Neuronal stem cell (in vitro differentiated cells): ENCODE measurements around the gene TMEM39B.
A peak's percentile ranks its signal among the peaks of the same experiment; 100 is the strongest.

ENCODE experiments used
- DNase-seq: peaks from one replicate; pipeline ENCODE4 v3.0.0-alpha.2; 2013; ENCODE audit warnings: low spot score
- H2AFZ ChIP-seq: one replicate; pipeline ENCODE4 v1.6.1; 2013; ENCODE audit warnings: mild to moderate bottlenecking, low read length, inconsistent platforms
- H2AK5ac ChIP-seq: 2 replicates; pipeline ENCODE4 v1.6.1; 2013; ENCODE audit warnings: low read depth, mild to moderate bottlenecking, inconsistent platforms, low read length, moderate library complexity, mixed read lengths
- H2BK120ac ChIP-seq: 2 replicates; pipeline ENCODE4 v1.6.1; 2013; ENCODE audit warnings: low read depth, mild to moderate bottlenecking, inconsistent platforms, low read length, moderate library complexity, mixed read lengths
- H2BK12ac ChIP-seq: one replicate; pipeline ENCODE4 v1.6.1; 2013; ENCODE audit warnings: low read length, inconsistent platforms
- H2BK15ac ChIP-seq: 2 replicates; pipeline ENCODE4 v1.6.1; 2013; ENCODE audit warnings: mild to moderate bottlenecking, low read length, inconsistent platforms, mixed read lengths
- H2BK5ac ChIP-seq: one replicate; pipeline ENCODE4 v1.6.1; 2013; ENCODE audit warnings: inconsistent platforms, mild to moderate bottlenecking, low read length, moderate library complexity
- H3K14ac ChIP-seq: one replicate; pipeline ENCODE4 v1.6.1; 2013; ENCODE audit warnings: low read length, inconsistent platforms
- H3K18ac ChIP-seq: 2 replicates; pipeline ENCODE4 v1.6.1; 2013; ENCODE audit warnings: low read length, inconsistent platforms
- H3K23ac ChIP-seq: 2 replicates; pipeline ENCODE4 v1.6.1; 2013; ENCODE audit warnings: low read depth, mild to moderate bottlenecking, mixed read lengths, low read length, inconsistent platforms; ENCODE audit not compliant: poor library complexity
- H3K27ac ChIP-seq: replicated peaks from 3 replicates; pipeline ENCODE4 v1.5.1; 2013; ENCODE audit warnings: low read length, inconsistent platforms
- H3K27me3 ChIP-seq, 3 experiments: 2 replicates each; pipeline ENCODE4 v1.6.1; 2013; ENCODE audit warnings: low read length in 3 of 3, mild to moderate bottlenecking in 2 of 3, inconsistent platforms in 1 of 3, low read depth in 1 of 3, mixed read lengths in 1 of 3, moderate library complexity in 1 of 3; ENCODE audit not compliant: control insufficient read depth in 3 of 3, insufficient read depth in 3 of 3
- H3K36me3 ChIP-seq, 2 donors: replicated peaks in 1 of 2; 2 replicates each; pipeline ENCODE4 v1.6.1; 2013; ENCODE audit warnings: low read length in 2 of 2; ENCODE audit not compliant: control insufficient read depth in 2 of 2, insufficient read depth in 2 of 2
- H3K4ac ChIP-seq: 2 replicates; pipeline ENCODE4 v1.6.1; 2013; ENCODE audit warnings: inconsistent platforms, mild to moderate bottlenecking, low read length, moderate library complexity
- H3K4me1 ChIP-seq, 2 donors: 1 replicate in 1 of 2; 2 replicates in 1 of 2; pipeline ENCODE4 v1.6.1; 2013; ENCODE audit warnings: low read length in 2 of 2, low read depth in 1 of 2; ENCODE audit not compliant: control insufficient read depth in 2 of 2, insufficient read depth in 1 of 2
- H3K4me2 ChIP-seq: one replicate; pipeline ENCODE4 v1.6.1; 2013; ENCODE audit warnings: mild to moderate bottlenecking, low read length, inconsistent platforms; ENCODE audit not compliant: insufficient read depth, poor library complexity, severe bottlenecking
- H3K4me3 ChIP-seq, 2 donors: 2 replicates each; pipeline ENCODE4 v1.5.1; 2013; ENCODE audit warnings: low read length in 2 of 2, mild to moderate bottlenecking in 2 of 2, inconsistent platforms in 1 of 2, moderate library complexity in 1 of 2
- H3K79me1 ChIP-seq: one replicate; pipeline ENCODE4 v1.6.1; 2013; ENCODE audit warnings: low read depth, mild to moderate bottlenecking, inconsistent platforms, low read length, moderate library complexity
- H3K9ac ChIP-seq: one replicate; pipeline ENCODE4 v1.6.1; 2013; ENCODE audit warnings: mild to moderate bottlenecking, low read depth, low read length, inconsistent platforms; ENCODE audit not compliant: poor library complexity
- H3K9me3 ChIP-seq, 2 donors: replicated peaks in 1 of 2; 2 replicates each; pipeline versions ENCODE3 to v1.6.1; 2013; ENCODE audit warnings: low read length in 2 of 2, mild to moderate bottlenecking in 2 of 2, inconsistent platforms in 1 of 2, low read depth in 1 of 2, mixed read lengths in 1 of 2, moderate library complexity in 1 of 2; ENCODE audit not compliant: control insufficient read depth in 2 of 2, insufficient read depth in 1 of 2
- H4K8ac ChIP-seq: one replicate; pipeline ENCODE4 v1.6.1; 2013; ENCODE audit warnings: low read depth, mild to moderate bottlenecking, inconsistent platforms, low read length, moderate library complexity
- H4K91ac ChIP-seq: one replicate; pipeline ENCODE4 v1.6.1; 2013; ENCODE audit warnings: low read length, low read depth, mild to moderate bottlenecking, inconsistent platforms; ENCODE audit not compliant: poor library complexity
- WGBS, 2 donors: extraction: QIAGEN DNeasy Blood & Tissue Kit; methylation state at CpG; one replicate each; pipeline ENCODE4 v1.1.7; 2013; ENCODE audit warnings: missing lambda C conversion rate in 2 of 2, mixed read lengths in 1 of 2; ENCODE audit not compliant: insufficient read length in 2 of 2, insufficient replicate concordance in 1 of 2; ENCODE audit errors: extremely low coverage in 2 of 2; 5-methylcytosine and 5-hydroxymethylcytosine counted together

TMEM39B gene

DNA sequence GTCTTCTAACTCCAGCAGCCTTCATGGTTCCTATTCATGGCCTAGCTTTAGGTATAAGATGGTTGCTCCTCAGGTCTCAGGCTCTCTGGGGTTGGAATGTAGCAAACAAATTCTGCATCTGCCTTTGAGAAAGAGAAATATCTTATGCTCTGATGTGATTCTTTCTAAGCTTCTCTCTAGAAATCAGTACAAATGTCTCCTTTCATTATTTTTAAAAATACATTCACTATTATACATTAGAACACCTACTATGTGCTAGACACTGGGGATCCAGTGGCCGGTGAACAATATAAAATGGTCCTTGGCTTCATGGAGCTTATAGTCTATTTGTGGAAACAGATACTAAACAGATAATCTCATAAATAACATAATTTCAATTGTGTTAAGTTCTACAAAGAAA, 16.1 kb upstream of the TMEM39B start:
- no peak overlapping the region for H2BK12ac ChIP-seq
- H4K91ac ChIP-seq, result no peak overlapping the region
- H2BK120ac ChIP-seq, result no peak overlapping the region
- no peak overlapping the region for H4K8ac ChIP-seq
- H2AFZ ChIP-seq, result no peak overlapping the region
- H3K4me2 ChIP-seq, result no peak overlapping the region
- DNase-seq, result no peak
- H3K4ac ChIP-seq, result no peak overlapping the region
- H3K4me1 ChIP-seq, result no peaks in the 10 kb centered on the region
- H3K23ac ChIP-seq, result no peak overlapping the region
- H3K9ac ChIP-seq, result no peak overlapping the region
- no peak overlapping the region for H2BK15ac ChIP-seq
- no peaks in the 10 kb centered on the region for H3K9me3 ChIP-seq
- no CpG with 5 or more reads among the region's 1 CpG for WGBS, 2 donors
- H3K4me3 ChIP-seq, result no peak overlapping the region
- no peak overlapping the region for H2BK5ac ChIP-seq
- no peak overlapping the region for H3K27ac ChIP-seq
- no peak overlapping the region for H3K14ac ChIP-seq
- no peak overlapping the region for H3K18ac ChIP-seq
- no peaks in the 10 kb centered on the region for H3K27me3 ChIP-seq
- no peak overlapping the region for H2AK5ac ChIP-seq
- no peaks in the 10 kb centered on the region for H3K79me1 ChIP-seq
- H3K36me3 ChIP-seq, result peaks cover 52 to 96% of the 10 kb centered on the region in 2 donors

- no peaks in the 10 kb centered on the region for H3K79me1 ChIP-seq
- H2BK12ac ChIP-seq, result no peak overlapping the region
- H2BK120ac ChIP-seq, result no peak overlapping the region
- H3K27ac ChIP-seq, result no peak overlapping the region
- no peak overlapping the region for H4K8ac ChIP-seq
- peaks cover 34 to 82% of the 10 kb centered on the region in 2 donors for H3K36me3 ChIP-seq
- no peak overlapping the region for H4K91ac ChIP-seq
- no peak overlapping the region for H2BK15ac ChIP-seq
- H3K27me3 ChIP-seq, result no peaks in the 10 kb centered on the region
- H3K9ac ChIP-seq, result no peak overlapping the region
- H2AK5ac ChIP-seq, result no peak overlapping the region
- no peak for DNase-seq
- no peak overlapping the region for H3K4ac ChIP-seq
- no peak overlapping the region for H3K23ac ChIP-seq
- no peak overlapping the region for H3K4me3 ChIP-seq
- peaks cover 9 to 12% of the 10 kb centered on the region in 2 donors for H3K4me1 ChIP-seq
- no peak overlapping the region for H3K18ac ChIP-seq
- no peaks in the 10 kb centered on the region for H3K9me3 ChIP-seq
- H3K4me2 ChIP-seq, result no peak overlapping the region
- H2AFZ ChIP-seq, result no peak overlapping the region
- H3K14ac ChIP-seq, result no peak overlapping the region
- H2BK5ac ChIP-seq, result no peak overlapping the region
Measured at GRCh38 chr1:32060914-32061313, 11.8 kb upstream of the TMEM39B start.

DNA sequence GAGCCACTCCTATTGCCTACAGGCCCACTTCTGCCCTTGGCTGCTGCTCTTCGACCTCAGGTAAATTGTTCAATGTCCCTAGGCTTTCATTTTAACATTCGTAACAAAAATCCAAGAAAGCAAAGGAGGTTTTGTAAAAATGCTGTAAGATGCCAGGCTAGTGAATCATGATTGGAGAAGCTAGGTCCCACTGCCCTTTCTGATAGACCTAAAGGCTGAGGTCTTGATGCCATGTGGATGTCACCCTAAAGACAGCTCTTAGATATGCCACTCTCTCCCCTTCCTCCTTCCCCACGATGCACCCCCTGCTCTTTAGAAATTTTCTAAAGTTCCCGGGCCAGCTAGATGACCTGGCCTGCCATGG, 9.9 kb upstream of the TMEM39B start:
- H2AFZ ChIP-seq, result no peak overlapping the region
- peak overlapping the region; percentile 64 for H3K27ac ChIP-seq
- no peak overlapping the region for H3K4me3 ChIP-seq
- peaks cover 9 to 12% of the 10 kb centered on the region in 2 donors for H3K4me1 ChIP-seq
- H3K4ac ChIP-seq, result no peak overlapping the region
- H3K9me3 ChIP-seq, result no peaks in the 10 kb centered on the region
- peaks cover 29 to 66% of the 10 kb centered on the region in 2 donors for H3K36me3 ChIP-seq
- no peak overlapping the region for H2BK5ac ChIP-seq
- no peak overlapping the region for H2BK120ac ChIP-seq
- H4K91ac ChIP-seq, result no peak overlapping the region
- no peaks in the 10 kb centered on the region for H3K79me1 ChIP-seq
- H3K18ac ChIP-seq, result no peak overlapping the region
- no peaks in the 10 kb centered on the region for H3K27me3 ChIP-seq
- no peak overlapping the region for H3K9ac ChIP-seq
- no peak overlapping the region for H2BK15ac ChIP-seq
- no peak overlapping the region for H4K8ac ChIP-seq
- no peak overlapping the region for H2AK5ac ChIP-seq
- H3K14ac ChIP-seq, result no peak overlapping the region
- H2BK12ac ChIP-seq, result no peak overlapping the region
- WGBS, 2 donors, result no CpG with 5 or more reads among the region's 4 CpGs
- DNase-seq, result no peak
- H3K4me2 ChIP-seq, result no peak overlapping the region
- no peak overlapping the region for H3K23ac ChIP-seq

- Histone ChIP-seq H3K9ac (no peak overlapping the region), H3K4me2 (no peak overlapping the region), H3K4ac (no peak overlapping the region), H2BK120ac (no peak overlapping the region), H2AFZ (no peak overlapping the region), H3K27ac (peak overlapping the region; percentile 64), H3K23ac (no peak overlapping the region), H2BK5ac (no peak overlapping the region), H2BK15ac (no peak overlapping the region), H3K4me1 (peaks cover 11 to 12% of the 10 kb centered on the region in 2 donors), H3K18ac (no peak overlapping the region), H2AK5ac (no peak overlapping the region), H3K79me1 (no peaks in the 10 kb centered on the region), H3K36me3 (peaks cover 25 to 62% of the 10 kb centered on the region in 2 donors), H4K8ac (no peak overlapping the region), H2BK12ac (no peak overlapping the region), H3K4me3 (no peak overlapping the region), H3K27me3 (no peaks in the 10 kb centered on the region), H3K14ac (no peak overlapping the region), H4K91ac (no peak overlapping the region), H3K9me3 (no peaks in the 10 kb centered on the region)
- no CpG with 5 or more reads among the region's 1 CpG for WGBS, 2 donors
- no peak for DNase-seq
Measured at GRCh38 chr1:32063261-32063681, 9.5 kb upstream of the TMEM39B start.
